HCT116 (cell line): ENCODE data around the gene N4BP3. TPM values are rescaled to one million over a fixed set of nuclear protein-coding genes. Genes with fewer than 3 reads are reported as not detected.

Source experiments
- ATAC-seq: fragments of 200-7000 bp; cut with Tn5 transposase; 2 replicates; pipeline ENCODE4 v1.9.1; 2020; ENCODE audit warnings: mild to moderate bottlenecking, moderate library complexity
- BruUV-seq: library from RNA; stranded (reverse); fragments of 400-500 nt; replicated peaks from 2 replicates; lab custom pipeline; 2021; lab: Mats Ljungman, UMichigan
- CTCF ChIA-PET: fragments of 300-600 bp; sonication (Branson Sonifier 250); formaldehyde crosslinking; loops from one replicate; lab custom pipeline; 2021; ENCODE audit warnings: antibody characterized with exemption; lab: Charles Lee
- POLR2A ChIA-PET: fragments of 300-600, 350-600 bp; sonication (Branson Sonifier 250); formaldehyde crosslinking; loops from one replicate; lab custom pipeline; 2021; ENCODE audit warnings: antibody characterized with exemption; lab: Charles Lee
- RAD21 ChIA-PET, 2 experiments: fragments of 300-600 bp; sonication (Branson Sonifier 250); formaldehyde crosslinking; loops; one replicate each; lab custom pipeline; 2023; ENCODE audit warnings: low total read pairs in 2 of 2; ENCODE audit not compliant: uncharacterized antibody in 2 of 2, unreplicated experiment in 2 of 2, low non-redundant PET in 1 of 2; lab: Charles Lee
- DNase-seq: peaks from one replicate; pipeline ENCODE4 v3.0.0-alpha.2; 2010; ENCODE audit warnings: low read depth, low spot score
- H2AFZ ChIP-seq: fragments of 200-600 bp; shearing (Covaris generic), sonication (generic); 2 replicates; pipeline ENCODE4 v1.6.1; 2017; ENCODE audit warnings: low read depth, mixed run types, mixed read lengths, antibody characterized with exemption, low read length; ENCODE audit not compliant: poor library complexity, severe bottlenecking
- H3K27ac ChIP-seq: 2 replicates; pipeline ENCODE4 v1.5.1; 2012; ENCODE audit warnings: low read depth, low read length
- H3K27me3 ChIP-seq: fragments of 200-600 bp; sonication (generic); 2 replicates; pipeline ENCODE4 v1.6.1; 2016; ENCODE audit warnings: mixed run types, low read length, mixed read lengths; ENCODE audit not compliant: insufficient read depth
- H3K36me3 ChIP-seq, 2 experiments: fragments of 200-500 bp in 1 of 2; fragments of 200-600 bp in 1 of 2; sonication (Bioruptor generic) in 1 of 2; sonication (generic) in 1 of 2; 2 replicates each; pipeline versions ENCODE4 v1.5.1 to v1.6.1; 2014 to 2016; ENCODE audit warnings: low read length in 2 of 2, inconsistent platforms in 1 of 2, mixed read lengths in 1 of 2, mixed run types in 1 of 2; ENCODE audit not compliant: insufficient read depth in 2 of 2, control insufficient read depth in 1 of 2
- H3K4me1 ChIP-seq, 2 experiments: fragments of 200-600 bp in 1 of 2; sonication (generic) in 1 of 2; 2 replicates each; pipeline versions ENCODE4 v1.5.1 to v1.6.1; 2012 to 2017; ENCODE audit warnings: low read length in 2 of 2, inconsistent platforms in 1 of 2, mild to moderate bottlenecking in 1 of 2, mixed read lengths in 1 of 2, mixed run types in 1 of 2, moderate library complexity in 1 of 2; ENCODE audit not compliant: insufficient read depth in 2 of 2, control insufficient read depth in 1 of 2
- H3K4me2 ChIP-seq: fragments of 200-600 bp; sonication (generic); 2 replicates; pipeline ENCODE4 v1.6.1; 2017; ENCODE audit warnings: mixed run types, low read length, mixed read lengths
- H3K4me3 ChIP-seq, 2 experiments: fragments of 200-600 bp in 1 of 2; sonication (generic) in 1 of 2; replicated peaks in 1 of 2; 2 replicates each; pipeline ENCODE4 v1.5.1; 2011 to 2016; ENCODE audit warnings: low read length in 2 of 2, control low read depth in 1 of 2, low read depth in 1 of 2, mild to moderate bottlenecking in 1 of 2, mixed read lengths in 1 of 2, mixed run types in 1 of 2
- H3K79me2 ChIP-seq: fragments of 200-600 bp; sonication (generic); 2 replicates; pipeline ENCODE4 v1.6.1; 2017; ENCODE audit warnings: mild to moderate bottlenecking, mixed run types, low read length, moderate library complexity, mixed read lengths; ENCODE audit not compliant: insufficient read depth
- H3K9ac ChIP-seq: fragments of 200-600 bp; sonication (generic); 2 replicates; pipeline ENCODE4 v1.6.1; 2016; ENCODE audit warnings: low read length, mixed read lengths
- H3K9me2 ChIP-seq: fragments of 200-600 bp; sonication (generic), shearing (Covaris generic); 2 replicates; pipeline ENCODE4 v1.6.1; 2017; ENCODE audit warnings: mixed run types, mild to moderate bottlenecking, moderate library complexity; ENCODE audit not compliant: insufficient read depth
- H3K9me3 ChIP-seq, 2 experiments: fragments of 200-500 bp in 1 of 2; fragments of 200-600 bp in 1 of 2; sonication (Bioruptor generic) in 1 of 2; sonication (generic) in 1 of 2; 2 replicates each; pipeline ENCODE4 v1.6.1; 2014 to 2017; ENCODE audit warnings: low read length in 2 of 2, mixed read lengths in 2 of 2, inconsistent platforms in 1 of 2, low read depth in 1 of 2, mild to moderate bottlenecking in 1 of 2, mixed run types in 1 of 2, moderate library complexity in 1 of 2; ENCODE audit not compliant: control insufficient read depth in 1 of 2, insufficient read depth in 1 of 2
- H4K20me1 ChIP-seq: fragments of 200-600 bp; sonication (generic), shearing (Covaris generic); 2 replicates; pipeline ENCODE4 v1.6.1; 2017; ENCODE audit warnings: mixed run types, mild to moderate bottlenecking, moderate library complexity; ENCODE audit not compliant: insufficient read depth
- CEBPB ChIP-seq: IDR thresholded peaks from 2 replicates; pipeline ENCODE4 v1.6.1; 2012; ENCODE audit warnings: low read depth
- JUND ChIP-seq: IDR thresholded peaks from 2 replicates; pipeline ENCODE4 v1.6.1; 2012
- SRF ChIP-seq: IDR thresholded peaks from 2 replicates; pipeline ENCODE4 v1.6.1; 2012; ENCODE audit warnings: low read depth
- intact Hi-C: fragments of 100-400 bp; cut with micrococcal nuclease; formaldehyde crosslinking; loops from 2 replicates; pipeline ENCODE4 v1.10.0; 2022
- total RNA-seq: library from RNA; stranded (reverse); gene quantifications from one replicate; pipeline ENCODE4 v1.2.1, GENCODE V29; 2021; ENCODE audit not compliant: unreplicated experiment
- TF ChIP-seq, protein P1 (sequence below): IDR thresholded peaks from 2 replicates; pipeline ENCODE4 v1.6.1; 2012; ENCODE audit warnings: low read depth
- TF ChIP-seq, protein P2 (sequence below): IDR thresholded peaks from 2 replicates; pipeline ENCODE4 v1.6.1; 2012
- TF ChIP-seq, protein P3 (sequence below), 3 experiments: fragments of 200-600 bp in 1 of 3; sonication (generic) in 1 of 3; IDR thresholded peaks in 2 of 3; conservative IDR thresholded peaks in 1 of 3; 2 replicates each; pipeline ENCODE4 v1.5.1; 2012 to 2017; ENCODE audit warnings: low read depth in 2 of 3, low read length in 2 of 3, antibody characterized with exemption in 1 of 3, borderline replicate concordance in 1 of 3, control low read depth in 1 of 3, mild to moderate bottlenecking in 1 of 3, mixed read lengths in 1 of 3, mixed run types in 1 of 3, moderate library complexity in 1 of 3; ENCODE audit not compliant: insufficient read depth in 1 of 3

Gene N4BP3
- total RNA-seq, 1 experiment from 2014 or later: 5.2 TPM

DNA sequence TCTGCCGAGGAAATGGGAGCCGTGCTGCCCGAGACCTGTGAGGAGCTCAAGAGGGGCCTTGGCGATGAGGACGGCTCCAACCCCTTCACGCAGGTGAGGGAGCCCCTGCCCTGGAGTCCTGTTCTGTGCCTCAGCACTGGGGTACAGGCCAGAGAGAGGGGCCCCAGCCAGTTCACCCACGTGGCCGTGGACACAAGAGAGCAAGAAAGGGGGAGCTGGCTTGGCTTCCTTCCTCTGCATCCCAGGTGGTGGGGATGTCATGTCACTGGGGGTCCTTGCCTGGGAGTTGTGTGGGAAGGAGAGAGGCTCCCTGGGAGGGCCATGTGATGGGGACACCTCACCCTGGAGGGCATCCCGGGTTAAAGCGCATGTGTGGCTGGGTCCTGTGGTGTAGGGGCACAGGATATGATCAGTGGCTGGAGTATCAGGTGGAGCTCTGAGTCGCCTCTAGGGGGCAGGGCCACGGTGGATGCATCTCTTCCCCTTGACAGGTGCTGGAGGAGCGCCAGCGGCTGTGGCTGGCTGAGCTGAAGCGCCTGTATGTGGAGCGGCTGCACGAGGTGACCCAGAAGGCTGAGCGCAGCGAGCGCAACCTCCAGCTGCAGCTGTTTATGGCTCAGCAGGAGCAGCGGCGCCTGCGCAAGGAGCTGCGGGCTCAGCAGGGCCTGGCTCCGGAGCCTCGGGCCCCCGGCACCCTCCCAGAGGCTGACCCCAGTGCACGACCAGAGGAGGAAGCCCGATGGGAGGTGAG is 7.5 kb downstream of the N4BP3 start:
- ChIA-PET CTCF (interaction anchor here (1.0 to 2.0 kb wide), 7 partner anchors 10 to 46 kb away, joined by 3 to 10 read pairs (median 4); partner anchors contain the start of gene RMND5B), POLR2A (no interaction called here)
- no peak overlapping the region; the same call in 1 of the 2 replicates for H3K27ac ChIP-seq
- no peak overlapping the region for H2AFZ ChIP-seq
- no peak overlapping the region for H3K9ac ChIP-seq
- peak; percentile 88 for ATAC-seq
- H3K36me3 ChIP-seq: no peaks in the 10 kb centered on the region; a peak in 1 of 4 replicates
- H3K4me2 ChIP-seq: no peak overlapping the region
- intact Hi-C loops: no loop called here
- H3K27me3 ChIP-seq: no peaks in the 10 kb centered on the region
- no peak overlapping the region for H3K4me3 ChIP-seq
- TF ChIP-seq, protein P1, sequence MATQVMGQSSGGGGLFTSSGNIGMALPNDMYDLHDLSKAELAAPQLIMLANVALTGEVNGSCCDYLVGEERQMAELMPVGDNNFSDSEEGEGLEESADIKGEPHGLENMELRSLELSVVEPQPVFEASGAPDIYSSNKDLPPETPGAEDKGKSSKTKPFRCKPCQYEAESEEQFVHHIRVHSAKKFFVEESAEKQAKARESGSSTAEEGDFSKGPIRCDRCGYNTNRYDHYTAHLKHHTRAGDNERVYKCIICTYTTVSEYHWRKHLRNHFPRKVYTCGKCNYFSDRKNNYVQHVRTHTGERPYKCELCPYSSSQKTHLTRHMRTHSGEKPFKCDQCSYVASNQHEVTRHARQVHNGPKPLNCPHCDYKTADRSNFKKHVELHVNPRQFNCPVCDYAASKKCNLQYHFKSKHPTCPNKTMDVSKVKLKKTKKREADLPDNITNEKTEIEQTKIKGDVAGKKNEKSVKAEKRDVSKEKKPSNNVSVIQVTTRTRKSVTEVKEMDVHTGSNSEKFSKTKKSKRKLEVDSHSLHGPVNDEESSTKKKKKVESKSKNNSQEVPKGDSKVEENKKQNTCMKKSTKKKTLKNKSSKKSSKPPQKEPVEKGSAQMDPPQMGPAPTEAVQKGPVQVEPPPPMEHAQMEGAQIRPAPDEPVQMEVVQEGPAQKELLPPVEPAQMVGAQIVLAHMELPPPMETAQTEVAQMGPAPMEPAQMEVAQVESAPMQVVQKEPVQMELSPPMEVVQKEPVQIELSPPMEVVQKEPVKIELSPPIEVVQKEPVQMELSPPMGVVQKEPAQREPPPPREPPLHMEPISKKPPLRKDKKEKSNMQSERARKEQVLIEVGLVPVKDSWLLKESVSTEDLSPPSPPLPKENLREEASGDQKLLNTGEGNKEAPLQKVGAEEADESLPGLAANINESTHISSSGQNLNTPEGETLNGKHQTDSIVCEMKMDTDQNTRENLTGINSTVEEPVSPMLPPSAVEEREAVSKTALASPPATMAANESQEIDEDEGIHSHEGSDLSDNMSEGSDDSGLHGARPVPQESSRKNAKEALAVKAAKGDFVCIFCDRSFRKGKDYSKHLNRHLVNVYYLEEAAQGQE: no peak
- TF ChIP-seq, protein P2, sequence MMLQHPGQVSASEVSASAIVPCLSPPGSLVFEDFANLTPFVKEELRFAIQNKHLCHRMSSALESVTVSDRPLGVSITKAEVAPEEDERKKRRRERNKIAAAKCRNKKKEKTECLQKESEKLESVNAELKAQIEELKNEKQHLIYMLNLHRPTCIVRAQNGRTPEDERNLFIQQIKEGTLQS: no peak
- TF ChIP-seq CEBPB (no peak), SRF (no peak), JUND (no peak)
- TF ChIP-seq, protein P3, sequence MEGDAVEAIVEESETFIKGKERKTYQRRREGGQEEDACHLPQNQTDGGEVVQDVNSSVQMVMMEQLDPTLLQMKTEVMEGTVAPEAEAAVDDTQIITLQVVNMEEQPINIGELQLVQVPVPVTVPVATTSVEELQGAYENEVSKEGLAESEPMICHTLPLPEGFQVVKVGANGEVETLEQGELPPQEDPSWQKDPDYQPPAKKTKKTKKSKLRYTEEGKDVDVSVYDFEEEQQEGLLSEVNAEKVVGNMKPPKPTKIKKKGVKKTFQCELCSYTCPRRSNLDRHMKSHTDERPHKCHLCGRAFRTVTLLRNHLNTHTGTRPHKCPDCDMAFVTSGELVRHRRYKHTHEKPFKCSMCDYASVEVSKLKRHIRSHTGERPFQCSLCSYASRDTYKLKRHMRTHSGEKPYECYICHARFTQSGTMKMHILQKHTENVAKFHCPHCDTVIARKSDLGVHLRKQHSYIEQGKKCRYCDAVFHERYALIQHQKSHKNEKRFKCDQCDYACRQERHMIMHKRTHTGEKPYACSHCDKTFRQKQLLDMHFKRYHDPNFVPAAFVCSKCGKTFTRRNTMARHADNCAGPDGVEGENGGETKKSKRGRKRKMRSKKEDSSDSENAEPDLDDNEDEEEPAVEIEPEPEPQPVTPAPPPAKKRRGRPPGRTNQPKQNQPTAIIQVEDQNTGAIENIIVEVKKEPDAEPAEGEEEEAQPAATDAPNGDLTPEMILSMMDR (IDR thresholded peaks at IDR 0.05 in 2 of 3, conservative IDR thresholded peaks at IDR 0.05 in 1 of 3; ENCODE audit: borderline replicate concordance in 1 of 3, insufficient read depth in 1 of 3, low read depth in 2 of 3, low read length in 2 of 3): peak in 2 of 3 experiments; percentile 55 to 65; a peak in 4 of 6 replicates
- TF ChIP-seq, all 23 proteins: peak for 1
- no peaks in the 10 kb centered on the region for H3K9me3 ChIP-seq
- DNase-seq: no peak
- H4K20me1 ChIP-seq: no peaks in the 10 kb centered on the region
- RAD21 ChIA-PET: interaction anchor here in 1 of 2 experiments (0.6 kb wide), 1 partner anchor 45 kb away, joined by 10 read pairs; no protein-coding TSS in a partner anchor
- no TSS peak for BruUV-seq
- H3K4me1 ChIP-seq: no peaks in the 10 kb centered on the region
- peaks cover under 1% of the 10 kb centered on the region; the same call in 1 of the 2 replicates for H3K79me2 ChIP-seq
- no peaks in the 10 kb centered on the region for H3K9me2 ChIP-seq
